SH-SY5Y (cell line): ENCODE data around the gene LRRC3B.

Source experiments
- GATA2 ChIP-seq: IDR thresholded peaks from 2 replicates; pipeline ENCODE4 v1.6.1; 2011; ENCODE audit warnings: mild to moderate bottlenecking, low read depth, low read length
- GATA3 ChIP-seq: IDR thresholded peaks from 2 replicates; pipeline ENCODE4 v1.6.1; 2011; ENCODE audit warnings: low read depth, mild to moderate bottlenecking, low read length, moderate library complexity

- TF ChIP-seq GATA2 (no peak), GATA3 (no peak)
These were observed 8.8 kb downstream of the LRRC3B start for GRCh38 chr3:26631390-26631738.
